ENCODE data around the gene SWAP70. TPM values are rescaled to one million over a fixed set of nuclear protein-coding genes. Genes with fewer than 3 reads are reported as not detected.

Gene SWAP70
- total and polyA plus RNA-seq, 2 of the 13 experiments (the other 11 are each of a cell fraction or from before 2014, with no cell fraction given): 4.6 to 8.7 TPM

- FAIRE-seq (no peak), DNase-seq (ENCODE audit: low spot score) (no peak), ATAC-seq (no peak)
- no peaks in the 10 kb centered on the region for H4K20me1 ChIP-seq (ENCODE audit: insufficient read depth, low read length)
- no peak overlapping the region for H3K4me2 ChIP-seq (ENCODE audit: low read depth, low read length)
- CTCF ChIA-PET (ENCODE audit: low intra/inter-chr PET ratio, low total read pairs): no interaction called here
- 94% methylated on average over 4 of the region's 4 CpGs for WGBS (ENCODE audit: low lambda C conversion rate)
- in situ Hi-C loops (cut with HindIII; ENCODE audit: extremely low pct_ligation_motif_present, low pct_unique_long_range_greater_than_20kb): no loop called here
- no peak overlapping the region for H3K9ac ChIP-seq (ENCODE audit: insufficient read depth, low read depth, low read length)
- POLR2A ChIA-PET: no interaction called here
- no peaks in the 10 kb centered on the region for H3K27me3 ChIP-seq (ENCODE audit: control insufficient read depth in 1 of 2, insufficient read depth in 2 of 2, low read length in 2 of 2)
- H3K27ac ChIP-seq (ENCODE audit: extremely low read length, insufficient read depth, low read length): no peak overlapping the region
- no TSS peak for BruUV-seq (replicated peaks)
- no peaks in the 10 kb centered on the region for H3K9me3 ChIP-seq (ENCODE audit: low read length)
- intact Hi-C loops (cut with micrococcal nuclease; ENCODE audit: unreplicated experiment): no loop called here
- H3K79me2 ChIP-seq (ENCODE audit: insufficient read depth, low read length): peaks cover 11% of the 10 kb centered on the region
- no peak overlapping the region for H3K4me3 ChIP-seq (replicated peaks in 1 of 3; ENCODE audit: insufficient read depth in 1 of 3, low read depth in 2 of 3, low read length in 3 of 3)
- peaks cover 17% of the 10 kb centered on the region for H3K4me1 ChIP-seq (ENCODE audit: insufficient read depth, low read length)
- no peak overlapping the region for H2AFZ ChIP-seq (ENCODE audit: low read length)
- TF ChIP-seq CEBPB (IDR thresholded peaks at IDR 0.05; ENCODE audit: borderline replicate concordance, low read depth, low read length) (peak; percentile 72), PHF8 (CRISPR knock-in tag; IDR thresholded peaks at IDR 0.05) (no peak)
- no peaks in the 10 kb centered on the region for H3K36me3 ChIP-seq (replicated peaks in 1 of 2; ENCODE audit: control insufficient read depth in 1 of 2, insufficient read depth in 2 of 2, low read length in 2 of 2)
These were observed 16.2 kb downstream of the SWAP70 start for GRCh38 chr11:9680028-9680427.

- H3K9me3 ChIP-seq (ENCODE audit: low read length): no peaks in the 10 kb centered on the region
- no peaks in the 10 kb centered on the region; a peak in 1 of 5 replicates for H3K36me3 ChIP-seq (replicated peaks in 1 of 2; ENCODE audit: control insufficient read depth in 1 of 2, insufficient read depth in 2 of 2, low read length in 2 of 2)
- ChIA-PET POLR2A (interaction anchor here (0.5 to 0.6 kb wide), 2 partner anchors 17 to 326 kb away, joined by 3 to 4 read pairs; no protein-coding TSS in a partner anchor), CTCF (ENCODE audit: low intra/inter-chr PET ratio, low total read pairs) (no interaction called here)
- H3K9ac ChIP-seq (ENCODE audit: insufficient read depth, low read depth, low read length): no peak overlapping the region
- FAIRE-seq (peak; percentile 89), DNase-seq (ENCODE audit: low spot score) (peak; percentile 63), ATAC-seq (peak; percentile 100)
- H3K27ac ChIP-seq (ENCODE audit: extremely low read length, insufficient read depth, low read length): peak overlapping the region; percentile 55
- BruUV-seq (replicated peaks): no TSS peak
- in situ Hi-C loops (cut with HindIII; ENCODE audit: extremely low pct_ligation_motif_present, low pct_unique_long_range_greater_than_20kb) (no loop called here), intact Hi-C loops (cut with micrococcal nuclease; ENCODE audit: unreplicated experiment) (no loop called here)
- H3K4me2 ChIP-seq (ENCODE audit: low read depth, low read length): peak overlapping the region; percentile 44
- no peak overlapping the region for H2AFZ ChIP-seq (ENCODE audit: low read length)
- no peaks in the 10 kb centered on the region for H4K20me1 ChIP-seq (ENCODE audit: insufficient read depth, low read length)
- no peak overlapping the region for H3K4me3 ChIP-seq (replicated peaks in 1 of 3; ENCODE audit: insufficient read depth in 1 of 3, low read depth in 2 of 3, low read length in 3 of 3)
- no peaks in the 10 kb centered on the region for H3K27me3 ChIP-seq (ENCODE audit: control insufficient read depth in 1 of 2, insufficient read depth in 2 of 2, low read length in 2 of 2)
- H3K4me1 ChIP-seq (ENCODE audit: insufficient read depth, low read length): peaks cover 17% of the 10 kb centered on the region
- 18% methylated on average over 1 of the region's 2 CpGs for WGBS (ENCODE audit: low lambda C conversion rate)
- H3K79me2 ChIP-seq (ENCODE audit: insufficient read depth, low read length): peaks cover 11% of the 10 kb centered on the region
- TF ChIP-seq IKZF5 (CRISPR knock-in tag; IDR thresholded peaks at IDR 0.05) (no peak), FOXA1 (IDR thresholded peaks at IDR 0.05) (no peak), FOXA1 (CRISPR knock-in tag; IDR thresholded peaks at IDR 0.05) (0 out of 2 replicates have a peak, but pooled peaks have one; percentile 29), TP53 (CRISPR knock-in tag; conservative IDR thresholded peaks at IDR 0.05) (no peak), ARID4A (CRISPR knock-in tag; IDR thresholded peaks at IDR 0.05; ENCODE audit: borderline replicate concordance) (peak; percentile 41; the same call in 1 of the 2 replicates), ZBTB10 (CRISPR knock-in tag; IDR thresholded peaks at IDR 0.05; ENCODE audit: borderline replicate concordance) (no peak), HOXA9 (CRISPR knock-in tag; IDR thresholded peaks at IDR 0.05; ENCODE audit: borderline replicate concordance) (no peak)
These were observed 17.9 kb downstream of the SWAP70 start for GRCh38 chr11:9681583-9682372.
